ENCODE measurements around the gene CLEC9A. TPM values are rescaled to one million over a fixed set of nuclear protein-coding genes. Genes with fewer than 3 reads are reported as not detected.

CLEC9A gene
- total RNA-seq, 2 donors from 2014 or later = not detected

DNA sequence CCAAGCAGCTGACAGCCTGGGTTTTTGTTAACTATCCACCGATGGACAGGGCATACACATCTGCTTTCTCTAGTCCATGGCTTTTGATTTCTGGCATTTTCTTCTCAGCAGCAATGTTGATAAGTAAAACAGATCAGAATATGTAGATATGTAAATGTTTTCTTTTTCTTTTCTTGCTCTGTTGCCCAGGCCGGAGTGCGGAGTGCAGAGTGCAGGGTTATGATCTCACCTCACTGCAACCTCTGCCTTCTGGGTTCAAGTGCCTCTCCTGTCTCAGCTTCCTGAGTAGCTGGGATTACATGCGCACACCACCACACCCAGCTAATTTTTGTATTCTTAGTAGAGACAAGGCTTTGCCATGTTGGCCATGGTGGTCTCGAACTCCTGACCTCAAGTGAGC is 27.9 kb downstream of the CLEC9A start:
- no peak for DNase-seq (ENCODE audit: low spot score)
- intact Hi-C loops (cut with DNase I) = no loop called here

DNA sequence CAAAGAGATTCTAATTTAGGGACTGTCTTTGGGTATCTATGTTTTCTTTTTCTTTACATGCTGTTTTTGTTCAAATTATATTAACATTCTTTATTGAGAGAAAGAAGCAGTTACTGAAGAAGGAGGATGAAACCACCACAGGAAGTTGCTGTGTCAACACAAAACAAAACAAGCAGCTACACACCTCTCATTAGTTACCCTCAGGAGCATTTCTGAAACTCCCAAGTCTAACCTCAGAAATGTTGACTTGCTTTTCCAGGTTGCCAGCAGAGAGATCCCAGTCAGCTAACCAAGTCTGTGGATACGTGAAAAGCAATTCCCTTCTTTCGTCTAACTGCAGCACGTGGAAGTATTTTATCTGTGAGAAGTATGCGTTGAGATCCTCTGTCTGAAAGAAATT is 34.8 kb downstream of the CLEC9A start:
- intact Hi-C loops (cut with DNase I) = no loop called here

GRCh38 chr12:10067264-10067663 is 36.8 kb downstream of the CLEC9A start:
- intact Hi-C loops (cut with DNase I) = no loop called here
- no peak for DNase-seq (ENCODE audit: low spot score)

More for the DNA sequence above, 34.8 kb downstream of the CLEC9A start:
- no peak for DNase-seq (ENCODE audit: low spot score)

DNA sequence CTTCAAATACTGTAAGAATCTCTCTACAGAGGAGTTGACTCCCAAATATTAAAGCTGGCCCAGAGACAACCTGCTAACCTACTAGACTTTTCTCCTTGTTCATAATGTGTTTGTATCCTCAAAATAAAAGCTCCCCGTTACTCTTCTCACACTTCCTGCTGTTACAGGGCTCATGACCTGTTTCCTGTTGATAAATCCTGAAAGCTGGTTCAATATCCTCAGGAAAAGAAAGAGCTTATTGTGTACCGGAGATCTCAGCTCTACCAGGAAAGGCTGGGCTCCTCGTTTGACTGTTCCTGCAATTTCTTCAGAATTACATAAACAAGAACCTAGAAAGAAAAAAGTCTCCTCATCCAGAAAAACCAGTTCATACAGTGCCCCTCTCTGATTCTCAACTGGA is 37.5 kb downstream of the CLEC9A start:
- no peak for DNase-seq (ENCODE audit: low spot score)
- intact Hi-C loops (cut with DNase I) = no loop called here

DNA sequence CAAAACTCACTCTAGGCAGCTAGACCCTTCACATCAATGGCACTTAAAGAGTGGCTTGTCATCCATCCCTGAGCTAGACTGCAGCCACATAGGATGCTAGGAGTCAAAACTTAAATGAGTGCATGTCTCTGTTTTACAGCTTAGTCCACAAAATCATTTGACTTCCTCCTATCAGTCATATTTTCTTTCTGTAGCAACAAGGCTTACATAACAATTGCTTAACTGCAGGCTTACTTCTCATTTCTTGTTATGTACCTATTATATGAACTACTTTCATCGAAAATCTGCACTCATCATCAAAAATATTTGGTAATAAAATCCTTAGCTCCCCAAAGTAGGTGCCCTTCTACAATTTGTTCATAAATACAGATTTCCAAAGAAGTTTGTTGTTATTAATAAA is 38.2 kb downstream of the CLEC9A start:
- DNase-seq (ENCODE audit: low spot score) = no peak
- intact Hi-C loops (cut with DNase I) = no loop called here

DNA sequence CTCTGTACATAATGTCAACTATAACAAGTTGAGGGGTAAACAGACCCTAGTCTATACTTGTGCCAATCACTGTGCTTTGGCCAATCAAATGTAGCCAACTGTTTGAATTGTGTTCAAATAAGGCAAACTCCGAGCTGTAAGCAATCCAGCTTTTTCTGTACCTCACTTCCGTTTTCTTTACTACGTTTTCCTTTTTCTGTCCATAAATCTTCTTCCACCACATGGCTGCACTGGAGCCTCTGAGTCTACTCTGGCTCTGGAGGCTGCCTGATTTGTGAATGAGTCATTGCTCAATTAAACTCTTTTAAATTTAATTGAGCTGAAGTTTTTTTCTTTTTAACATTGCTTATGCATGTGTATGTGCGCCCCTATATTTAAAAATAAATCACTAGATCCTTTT is 38.6 kb downstream of the CLEC9A start:
- intact Hi-C loops (cut with DNase I) = no loop called here
- no peak for DNase-seq (ENCODE audit: low spot score)

GRCh38 chr12:10069976-10070375 is 39.5 kb downstream of the CLEC9A start:
- intact Hi-C loops (cut with DNase I) = no loop called here

DNA sequence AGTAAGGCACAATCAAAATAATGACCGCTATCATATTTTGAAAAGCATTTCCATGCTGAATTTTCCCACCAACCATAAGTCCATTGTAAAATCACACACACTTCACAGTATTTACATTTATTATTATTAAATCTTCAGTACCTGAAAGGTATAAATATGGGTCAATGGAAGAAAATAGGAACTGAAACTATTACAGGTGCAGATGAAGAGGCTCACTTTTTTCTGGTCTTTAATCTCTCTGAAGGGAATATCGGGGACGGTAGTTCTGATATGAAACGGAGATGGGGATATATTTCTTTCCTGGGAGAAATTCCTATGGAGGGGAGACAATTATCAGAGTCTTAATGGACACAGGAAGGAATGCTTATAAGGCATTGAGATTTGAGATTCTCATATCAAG is 39.9 kb downstream of the CLEC9A start:
- intact Hi-C loops (cut with DNase I) = no loop called here
- DNase-seq (ENCODE audit: low spot score) = no peak

More at GRCh38 chr12:10069976-10070375, 39.5 kb downstream of the CLEC9A start:
- no peak for DNase-seq (ENCODE audit: low spot score)

DNA sequence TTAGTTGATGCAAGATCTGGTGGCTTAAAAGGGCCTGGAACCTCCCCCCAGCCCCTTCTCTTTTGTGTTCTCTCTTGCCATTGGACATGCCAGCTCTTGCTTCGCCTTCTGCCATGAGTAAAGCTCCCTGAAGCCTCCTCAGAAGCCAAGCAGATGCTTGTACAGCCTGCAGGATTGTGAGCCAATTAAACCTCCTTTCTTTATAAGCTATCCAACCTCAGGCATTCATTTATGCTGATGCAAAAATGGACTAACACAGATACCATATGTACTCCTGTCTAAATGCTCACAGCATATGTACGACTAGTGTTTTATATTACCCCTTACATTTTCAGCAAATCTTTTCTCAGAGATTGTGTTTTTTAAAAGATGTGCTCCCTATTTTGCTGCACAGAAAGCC is 41.6 kb downstream of the CLEC9A start:
- intact Hi-C loops (cut with DNase I) = no loop called here
- no peak for DNase-seq (ENCODE audit: low spot score)

DNA sequence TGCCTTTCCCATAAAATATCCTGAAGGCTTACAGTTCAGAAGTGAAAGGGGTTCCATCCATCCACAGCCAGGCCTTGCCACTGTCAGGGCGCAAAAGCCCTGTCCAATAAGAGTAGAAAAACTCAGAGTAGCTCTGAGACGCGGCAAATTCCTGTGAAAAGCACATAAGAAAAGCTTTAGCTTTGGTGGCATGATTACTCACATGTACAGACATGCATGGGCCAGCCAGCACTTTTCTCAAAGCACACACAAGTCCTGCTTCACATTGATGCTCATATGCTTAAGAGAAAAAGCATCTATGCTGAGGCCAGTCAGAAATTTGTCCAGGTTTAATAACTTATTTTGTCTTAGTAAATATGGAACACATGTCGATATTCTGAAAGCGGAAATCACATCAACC is 42.8 kb downstream of the CLEC9A start:
- intact Hi-C loops (cut with DNase I) = no loop called here
- no peak for DNase-seq (ENCODE audit: low spot score)

GRCh38 chr12:10075451-10075850 is 45.0 kb downstream of the CLEC9A start:
- intact Hi-C loops (cut with DNase I) = no loop called here

DNA sequence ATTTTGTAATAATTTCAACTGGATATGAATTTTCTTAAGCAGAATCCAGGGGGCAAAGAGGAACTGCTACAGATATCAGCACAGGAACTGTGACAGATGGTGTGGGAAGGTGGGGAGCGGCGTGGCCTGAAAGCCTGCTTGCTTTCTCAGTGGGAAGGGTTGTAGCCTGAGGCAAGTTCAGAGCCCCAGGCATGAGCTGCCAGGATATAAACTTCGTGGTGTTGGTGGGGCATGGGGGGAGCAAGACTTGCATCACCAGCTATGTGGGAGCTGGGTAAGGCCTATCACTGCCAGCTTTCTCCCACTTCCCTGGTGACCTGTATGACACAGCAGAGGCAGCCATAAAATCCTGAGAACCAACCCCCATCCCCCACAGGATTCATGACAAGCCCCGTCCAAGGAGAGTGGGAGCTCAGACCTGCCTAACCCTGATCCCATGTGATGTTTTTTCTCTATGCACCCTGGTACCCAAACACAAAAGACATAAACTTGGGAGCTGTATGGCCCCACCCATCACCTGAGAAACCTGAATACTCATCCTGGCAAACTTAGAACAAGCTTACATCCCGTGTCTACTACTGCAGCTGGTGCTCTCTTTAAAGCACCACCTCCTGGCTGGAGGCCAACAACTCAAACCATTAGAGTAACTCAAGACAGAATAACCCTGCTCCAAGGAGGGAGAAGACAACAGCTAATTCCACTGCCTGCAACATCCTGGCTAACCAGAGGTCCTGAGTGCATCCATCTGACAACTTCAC is 51.8 kb downstream of the CLEC9A start:
- intact Hi-C loops (cut with DNase I) = no loop called here

More at GRCh38 chr12:10075451-10075850, 45.0 kb downstream of the CLEC9A start:
- DNase-seq (ENCODE audit: low spot score) = no peak

DNA sequence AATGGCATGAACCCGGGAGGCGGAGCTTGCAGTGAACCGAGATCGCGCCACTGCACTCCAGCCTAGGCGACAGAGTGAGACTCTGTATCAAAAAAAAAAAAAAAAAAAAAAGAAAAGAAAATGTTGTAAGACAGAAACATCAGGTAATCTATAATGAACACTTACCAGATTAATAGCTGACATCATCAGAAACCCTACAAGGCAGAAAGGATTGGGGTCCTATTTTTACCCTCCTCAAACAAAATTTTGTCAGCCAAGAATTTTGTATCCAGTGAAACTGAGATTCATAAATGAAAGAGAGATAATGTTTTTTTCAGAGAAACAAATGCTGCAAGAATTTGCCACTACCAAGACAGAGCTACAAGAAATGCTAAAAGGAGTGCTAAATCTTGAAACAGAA is 54.3 kb downstream of the CLEC9A start:
- DNase-seq (ENCODE audit: low spot score) = no peak
- intact Hi-C loops (cut with DNase I) = no loop called here

More for the DNA sequence above, 51.8 kb downstream of the CLEC9A start:
- DNase-seq (ENCODE audit: low spot score) = no peak

- intact Hi-C loops (cut with DNase I) = no loop called here
- no peak for DNase-seq (ENCODE audit: low spot score)
These were observed 55.9 kb downstream of the CLEC9A start for GRCh38 chr12:10086387-10086786.

DNA sequence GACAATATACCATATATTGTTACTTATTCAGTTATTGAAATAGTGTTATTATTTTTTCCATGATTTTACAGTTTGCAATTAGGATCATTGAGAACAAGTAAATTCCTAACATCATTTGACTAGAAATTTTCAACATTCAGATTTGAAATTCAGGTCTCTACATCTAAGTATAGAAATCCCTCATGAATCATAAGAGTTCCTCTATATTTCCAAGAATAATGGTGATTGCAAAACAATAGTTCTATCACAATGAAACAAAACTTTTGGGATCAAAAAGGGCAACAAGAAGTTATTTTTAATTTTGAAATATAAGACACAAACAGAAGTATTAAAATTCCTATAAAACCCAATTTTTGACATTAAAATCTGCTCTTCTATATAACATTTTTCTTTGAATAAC is 57.5 kb downstream of the CLEC9A start:
- intact Hi-C loops (cut with DNase I) = no loop called here
- no peak for DNase-seq (ENCODE audit: low spot score)

DNA sequence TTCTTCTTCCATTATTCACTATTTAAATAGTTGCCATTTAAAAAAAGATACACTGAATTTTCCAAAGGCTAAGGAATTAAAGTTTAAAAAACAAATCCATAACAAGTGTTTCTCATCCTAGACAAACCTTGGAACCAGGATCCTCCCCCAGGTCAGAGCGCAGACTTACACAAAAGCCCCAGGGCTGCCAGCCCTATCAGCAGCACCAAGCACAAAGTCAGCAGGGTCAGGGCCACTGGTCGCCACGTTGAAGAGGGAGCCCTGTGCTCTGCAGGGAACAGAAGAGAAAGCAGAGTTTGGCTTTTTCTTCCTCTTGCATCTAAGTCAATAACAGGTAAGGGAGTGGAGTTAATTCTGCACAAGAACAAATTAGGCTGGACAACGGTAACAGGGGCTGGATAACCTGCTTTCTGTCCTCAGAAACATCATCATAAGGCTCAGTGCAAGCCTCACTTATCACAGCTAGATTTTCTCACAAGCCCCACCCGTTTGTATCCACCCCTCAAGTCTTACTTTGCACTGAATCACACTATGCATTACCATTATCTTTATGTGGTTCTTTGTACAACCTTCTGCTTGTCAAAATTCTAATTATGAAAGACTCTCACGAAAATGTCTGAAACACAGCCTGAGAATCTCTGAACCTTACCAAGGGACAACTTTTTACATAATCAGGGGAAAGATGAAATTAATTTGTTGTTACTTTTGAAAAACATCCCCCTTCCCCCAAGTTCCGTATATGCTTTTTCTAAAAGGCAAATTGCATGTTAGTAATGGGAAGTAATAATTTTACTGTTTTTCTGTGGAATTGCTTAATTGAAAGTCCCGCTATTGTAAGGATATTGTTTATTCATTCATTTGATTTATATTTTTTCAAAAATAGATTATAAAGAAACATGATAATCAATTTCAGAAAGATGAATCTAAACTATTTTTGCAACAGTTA is 58.7 kb downstream of the CLEC9A start:
- intact Hi-C loops (cut with DNase I) = no loop called here
- DNase-seq (ENCODE audit: low spot score) = no peak

DNA sequence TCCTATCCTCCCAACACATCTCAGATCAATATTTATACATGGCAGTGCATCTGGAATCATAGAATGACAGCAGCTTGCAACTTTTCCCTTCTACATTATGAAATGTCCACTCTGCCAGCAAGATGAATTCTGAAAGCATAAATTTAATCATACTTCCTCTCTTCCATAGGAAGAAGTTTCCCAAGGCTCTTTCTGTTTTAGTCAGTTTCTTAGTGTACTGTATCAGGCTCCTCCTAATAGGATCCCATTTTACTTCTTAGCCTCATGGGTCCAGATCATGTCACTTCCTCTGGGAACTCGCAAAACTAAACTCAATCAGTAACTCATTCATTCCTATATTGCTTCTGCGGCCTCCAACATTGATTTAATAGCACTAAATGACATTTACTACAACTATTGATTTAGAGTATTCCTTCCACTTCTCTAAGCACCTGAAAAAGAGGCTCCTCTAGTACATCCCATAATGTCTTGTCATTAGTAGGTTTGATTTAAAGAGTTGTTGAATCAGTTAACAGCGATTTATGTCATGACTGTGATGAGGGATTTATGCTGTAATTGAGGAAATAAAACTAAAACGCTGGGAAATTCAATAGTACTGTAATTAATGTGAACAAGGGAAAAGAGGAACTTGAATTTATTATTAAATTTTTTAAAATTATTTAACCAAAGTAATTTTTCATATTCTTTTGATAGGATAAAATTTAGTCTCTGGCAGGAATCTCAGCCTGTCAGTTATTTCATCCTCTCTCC is 64.3 kb downstream of the CLEC9A start:
- no peak for DNase-seq (ENCODE audit: low spot score)
- intact Hi-C loops (cut with DNase I) = no loop called here

DNA sequence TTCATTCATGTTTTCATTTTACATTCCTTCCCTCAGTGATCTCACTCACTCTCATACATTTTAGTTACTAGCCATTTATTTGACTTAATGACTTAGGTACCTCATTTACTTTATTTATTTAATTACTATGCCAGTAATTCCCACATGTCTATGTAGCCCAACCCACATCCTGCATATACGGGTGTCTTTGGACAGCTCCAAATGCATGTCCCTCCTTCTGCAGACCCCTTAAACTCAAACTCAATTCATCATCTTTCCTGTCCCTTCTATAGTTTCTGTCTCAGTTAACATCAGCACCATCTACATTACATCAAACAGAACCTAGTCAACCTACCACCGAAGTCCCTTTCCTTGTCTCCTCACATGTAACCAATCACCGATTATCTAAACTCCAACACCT is 65.5 kb downstream of the CLEC9A start:
- no peak for DNase-seq (ENCODE audit: low spot score)
- intact Hi-C loops (cut with DNase I) = no loop called here

GRCh38 chr12:10097521-10097920 is 67.0 kb downstream of the CLEC9A start:
- intact Hi-C loops (cut with DNase I) = no loop called here
- DNase-seq (ENCODE audit: low spot score) = no peak

- DNase-seq (ENCODE audit: low spot score) = no peak
- intact Hi-C loops (cut with DNase I) = no loop called here
These were observed 68.3 kb downstream of the CLEC9A start, which contains the start of gene CLEC1A for GRCh38 chr12:10098791-10099190. TSS of gene CLEC1A (minus strand) at chr12:10098985. CDS start at chr12:10098922, 63 bp downstream.

Data from posterior vena cava (tissue), 2 donors.